ENCODE measurements around the gene SYNPO2.

DNA sequence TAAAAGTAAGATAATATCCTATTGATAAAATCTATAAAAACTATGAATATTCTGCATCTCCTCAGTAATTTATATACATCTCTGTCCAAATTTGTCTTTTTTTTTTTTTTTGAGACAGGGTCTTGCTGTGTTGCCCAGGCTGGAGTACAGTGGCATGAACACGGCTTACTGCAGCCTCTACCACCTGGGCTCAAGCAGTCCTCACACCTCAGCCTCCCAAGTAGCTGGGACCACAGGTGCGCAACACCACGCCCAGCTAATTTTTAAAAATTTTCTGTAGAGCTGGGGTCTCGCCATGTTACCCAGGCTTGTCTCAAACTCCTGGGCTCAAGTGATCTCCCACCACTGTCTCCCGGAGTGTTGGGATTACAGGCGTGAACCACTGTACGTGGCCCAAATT, 40.4 kb upstream of the SYNPO2 start:
- TF ChIP-seq, protein P1, sequence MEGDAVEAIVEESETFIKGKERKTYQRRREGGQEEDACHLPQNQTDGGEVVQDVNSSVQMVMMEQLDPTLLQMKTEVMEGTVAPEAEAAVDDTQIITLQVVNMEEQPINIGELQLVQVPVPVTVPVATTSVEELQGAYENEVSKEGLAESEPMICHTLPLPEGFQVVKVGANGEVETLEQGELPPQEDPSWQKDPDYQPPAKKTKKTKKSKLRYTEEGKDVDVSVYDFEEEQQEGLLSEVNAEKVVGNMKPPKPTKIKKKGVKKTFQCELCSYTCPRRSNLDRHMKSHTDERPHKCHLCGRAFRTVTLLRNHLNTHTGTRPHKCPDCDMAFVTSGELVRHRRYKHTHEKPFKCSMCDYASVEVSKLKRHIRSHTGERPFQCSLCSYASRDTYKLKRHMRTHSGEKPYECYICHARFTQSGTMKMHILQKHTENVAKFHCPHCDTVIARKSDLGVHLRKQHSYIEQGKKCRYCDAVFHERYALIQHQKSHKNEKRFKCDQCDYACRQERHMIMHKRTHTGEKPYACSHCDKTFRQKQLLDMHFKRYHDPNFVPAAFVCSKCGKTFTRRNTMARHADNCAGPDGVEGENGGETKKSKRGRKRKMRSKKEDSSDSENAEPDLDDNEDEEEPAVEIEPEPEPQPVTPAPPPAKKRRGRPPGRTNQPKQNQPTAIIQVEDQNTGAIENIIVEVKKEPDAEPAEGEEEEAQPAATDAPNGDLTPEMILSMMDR (IDR thresholded peaks at IDR 0.05 in 4 of 5, conservative IDR thresholded peaks at IDR 0.05 in 1 of 5): no peak
- TF ChIP-seq POLR2A (IDR thresholded peaks at IDR 0.05): no peak

Measured in gastrocnemius medialis (tissue), 4 donors.